GM18502 (cell line): Measurements from ENCODE around the gene A2M.

Source experiments
- ATAC-seq: cut with Tn5 transposase; IDR thresholded peaks from one replicate; pipeline ENCODE4 v1.9.1; 2021; ENCODE audit warnings: mild to moderate bottlenecking; ENCODE audit not compliant: unreplicated experiment, poor library complexity

Gene A2M

GRCh38 chr12:9043766-9044165 lies 72.0 kb downstream of the A2M start:
- no peak for ATAC-seq

GRCh38 chr12:9041321-9041720 lies 74.4 kb downstream of the A2M start:
- ATAC-seq, result no peak

DNA sequence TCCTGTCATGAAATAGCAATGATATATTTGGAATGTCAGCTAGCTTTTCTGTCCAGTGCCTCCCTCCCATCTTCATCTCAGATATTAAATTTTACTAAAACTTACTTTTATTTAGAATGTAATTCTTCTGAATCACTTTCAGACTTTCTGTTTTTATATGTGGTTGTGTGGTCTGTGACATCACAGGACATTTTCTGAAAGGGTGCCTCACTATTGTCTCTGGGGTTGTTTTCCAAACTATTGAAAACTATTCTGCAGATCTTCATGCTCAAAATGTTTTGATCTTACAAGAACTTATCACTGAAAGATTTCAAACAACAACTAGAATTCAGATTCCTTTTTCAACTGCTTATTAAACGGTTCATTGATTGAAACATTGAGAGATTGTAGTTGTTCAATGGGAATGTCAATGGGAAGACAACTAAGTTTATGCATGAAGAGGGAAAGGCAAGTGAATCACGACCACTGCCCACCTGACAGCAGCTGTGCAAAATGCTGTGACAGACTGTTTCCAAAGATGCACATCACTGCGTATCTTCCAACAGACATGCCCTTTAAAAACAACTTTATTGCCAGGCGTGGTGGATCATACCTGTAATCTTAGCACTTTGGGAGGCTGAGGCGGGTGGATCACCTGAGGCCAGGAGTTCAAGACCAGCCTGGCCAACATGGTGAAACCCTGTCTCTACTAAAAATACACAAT lies 75.1 kb downstream of the A2M start:
- no peak for ATAC-seq

DNA sequence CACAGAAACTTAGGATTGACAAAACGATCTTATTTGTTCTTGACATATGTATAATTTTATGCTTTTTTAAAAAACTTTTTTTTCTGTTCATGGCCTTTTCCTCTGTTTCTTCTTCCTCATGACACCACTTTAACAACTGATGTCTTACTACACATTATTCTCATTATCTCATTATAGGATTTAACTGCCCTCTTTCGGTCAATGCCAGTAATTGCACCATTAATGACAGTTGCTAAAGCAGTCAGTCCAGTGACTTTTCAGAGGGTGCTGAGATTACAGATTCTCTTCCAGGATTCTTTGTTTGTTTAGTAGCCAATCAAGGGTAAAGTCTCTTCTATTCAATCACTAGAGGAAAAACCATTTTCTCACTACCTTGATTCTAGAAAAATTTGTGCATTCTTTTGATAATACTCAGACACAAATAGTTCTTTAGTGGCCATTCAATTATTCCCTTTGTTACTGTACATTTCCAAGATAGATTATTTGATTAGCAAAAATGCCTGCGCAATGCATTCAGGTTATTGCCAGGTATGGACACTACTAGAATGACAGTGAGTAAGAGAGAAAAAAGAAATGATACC lies 76.2 kb downstream of the A2M start:
- ATAC-seq, result no peak

DNA sequence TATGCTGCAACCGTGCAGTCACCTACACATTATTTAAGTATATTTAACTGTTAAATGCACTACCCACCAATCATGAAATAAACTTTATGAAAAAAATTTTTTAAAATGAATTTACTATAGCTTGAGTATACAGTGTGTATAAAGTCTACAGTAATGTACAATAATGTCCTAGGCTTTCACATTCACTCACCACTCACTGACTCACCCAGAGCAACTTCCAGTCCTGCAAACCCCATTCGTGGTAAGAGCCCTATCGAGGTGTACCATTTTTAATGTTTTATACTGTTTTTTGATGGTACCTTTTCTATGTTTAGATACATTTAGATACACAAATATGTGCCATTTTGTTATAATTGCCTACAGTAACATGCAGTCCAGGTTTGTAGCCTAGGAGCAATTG lies 78.3 kb downstream of the A2M start:
- ATAC-seq, result no peak

DNA sequence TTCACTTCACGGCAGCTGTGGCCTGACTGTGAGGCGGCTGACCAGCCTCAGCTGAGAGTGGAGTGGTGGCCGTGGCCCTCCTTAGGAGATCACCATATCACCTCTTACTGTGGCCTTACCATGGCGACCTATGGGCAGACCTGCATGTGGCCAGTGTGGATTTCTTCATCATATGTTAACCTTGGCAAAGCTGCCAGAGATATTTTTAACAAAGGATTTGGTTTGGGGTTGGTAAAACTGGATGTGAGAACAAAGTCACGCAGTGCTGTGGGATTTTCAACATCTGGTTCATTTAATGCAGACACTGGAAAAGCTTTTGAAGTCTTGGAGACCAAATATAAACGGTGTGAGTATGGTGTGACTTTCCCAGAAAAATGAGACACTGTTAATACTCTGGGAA lies 79.5 kb downstream of the A2M start:
- ATAC-seq, result no peak

GRCh38 chr12:9034095-9034494 lies 81.6 kb downstream of the A2M start:
- ATAC-seq, result no peak

- ATAC-seq, result no peak
These were observed 82.3 kb downstream of the A2M start for GRCh38 chr12:9033265-9033887.

- ATAC-seq, result no peak
These were observed 83.3 kb downstream of the A2M start for GRCh38 chr12:9032202-9032964.

DNA sequence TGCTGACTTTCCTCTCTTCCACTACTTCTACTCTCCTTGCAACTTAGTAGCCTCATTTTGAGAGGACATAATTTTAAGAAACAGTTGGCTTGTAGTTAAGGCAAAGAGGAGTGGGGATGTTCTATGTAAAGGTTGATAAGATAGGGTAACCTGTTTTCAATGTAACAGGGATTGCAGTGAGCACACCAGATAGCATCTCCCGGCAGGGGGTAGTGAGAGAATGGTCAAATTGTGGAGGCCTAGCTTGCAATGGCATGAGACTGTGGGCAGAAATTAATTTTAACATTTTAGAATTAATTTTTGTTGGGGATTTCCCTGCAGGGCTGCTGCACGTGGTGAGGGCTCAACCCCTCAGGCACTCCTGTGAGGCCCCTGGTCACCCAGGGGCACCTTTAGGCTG lies 84.9 kb downstream of the A2M start:
- no peak for ATAC-seq

- no peak for ATAC-seq
These were observed 88.3 kb downstream of the A2M start for GRCh38 chr12:9027161-9028059.

GRCh38 chr12:9024512-9024911 lies 91.2 kb downstream of the A2M start:
- ATAC-seq, result no peak

DNA sequence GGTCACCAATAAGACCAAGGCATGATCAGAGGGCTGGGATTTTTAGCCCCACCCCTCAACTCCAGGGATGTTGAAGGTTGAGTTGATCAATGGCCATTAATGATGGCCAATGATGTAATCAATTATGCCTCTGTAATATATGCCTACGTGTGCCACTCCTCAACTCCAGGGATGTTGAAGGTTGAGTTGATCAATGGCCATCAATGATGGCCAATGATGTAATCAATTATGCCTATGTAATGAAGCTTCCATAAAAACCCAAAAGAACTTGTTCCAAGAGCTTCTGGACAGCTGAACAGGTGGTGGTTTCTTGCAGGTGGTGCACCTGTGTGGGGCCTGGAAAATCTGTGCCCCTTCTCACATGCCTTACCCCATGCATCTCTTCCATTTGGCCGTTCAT lies 93.1 kb downstream of the A2M start:
- ATAC-seq, result no peak
